Mesodermal cell (in vitro differentiated cells): ENCODE data around the gene CEP170. TPM values are rescaled to one million over a fixed set of nuclear protein-coding genes. Genes with fewer than 3 reads are reported as not detected.
A peak's percentile ranks its signal among the peaks of the same experiment; 100 is the strongest.

Source experiments
- H3K27ac ChIP-seq: 2 replicates; pipeline ENCODE4 v1.7.0; 2013; ENCODE audit warnings: mild to moderate bottlenecking, low read depth, low read length, moderate library complexity; ENCODE audit not compliant: severe bottlenecking
- H3K36me3 ChIP-seq: 2 replicates; pipeline ENCODE4 v1.7.1; 2013; ENCODE audit warnings: mild to moderate bottlenecking, low read length, moderate library complexity; ENCODE audit not compliant: control insufficient read depth, insufficient read depth
- H3K4me1 ChIP-seq: one replicate; pipeline ENCODE4 v1.7.1; 2013; ENCODE audit warnings: mild to moderate bottlenecking, low read length; ENCODE audit not compliant: insufficient read depth, control insufficient read depth, poor library complexity, severe bottlenecking
- H3K4me3 ChIP-seq: 2 replicates; pipeline ENCODE4 v1.7.0; 2013; ENCODE audit warnings: low read length, control low read depth, mild to moderate bottlenecking; ENCODE audit not compliant: insufficient read depth, poor library complexity, severe bottlenecking; ENCODE audit errors: extremely low read depth
- H3K9me3 ChIP-seq: 2 replicates; pipeline ENCODE4 v1.7.1; 2013; ENCODE audit warnings: mild to moderate bottlenecking, low read length, moderate library complexity; ENCODE audit not compliant: control insufficient read depth
- WGBS, 2 experiments: methylation state at CpG; one replicate each; pipeline ENCODE4 v1.1.5; 2013; ENCODE audit warnings: missing lambda C conversion rate in 2 of 2; ENCODE audit not compliant: insufficient coverage in 2 of 2; 5-methylcytosine and 5-hydroxymethylcytosine counted together
- polyA plus RNA-seq, 2 experiments: library from polyadenylated mRNA; stranded (reverse); fragments of 50-300 nt; gene quantifications; one replicate each; pipeline ENCODE4 v1.2.3, GENCODE V29; 2013

CEP170 gene
- 131 TPM for polyA plus RNA-seq (2013, experiment 1 of 2)
- polyA plus RNA-seq (2013, experiment 2 of 2), result 126 TPM

DNA sequence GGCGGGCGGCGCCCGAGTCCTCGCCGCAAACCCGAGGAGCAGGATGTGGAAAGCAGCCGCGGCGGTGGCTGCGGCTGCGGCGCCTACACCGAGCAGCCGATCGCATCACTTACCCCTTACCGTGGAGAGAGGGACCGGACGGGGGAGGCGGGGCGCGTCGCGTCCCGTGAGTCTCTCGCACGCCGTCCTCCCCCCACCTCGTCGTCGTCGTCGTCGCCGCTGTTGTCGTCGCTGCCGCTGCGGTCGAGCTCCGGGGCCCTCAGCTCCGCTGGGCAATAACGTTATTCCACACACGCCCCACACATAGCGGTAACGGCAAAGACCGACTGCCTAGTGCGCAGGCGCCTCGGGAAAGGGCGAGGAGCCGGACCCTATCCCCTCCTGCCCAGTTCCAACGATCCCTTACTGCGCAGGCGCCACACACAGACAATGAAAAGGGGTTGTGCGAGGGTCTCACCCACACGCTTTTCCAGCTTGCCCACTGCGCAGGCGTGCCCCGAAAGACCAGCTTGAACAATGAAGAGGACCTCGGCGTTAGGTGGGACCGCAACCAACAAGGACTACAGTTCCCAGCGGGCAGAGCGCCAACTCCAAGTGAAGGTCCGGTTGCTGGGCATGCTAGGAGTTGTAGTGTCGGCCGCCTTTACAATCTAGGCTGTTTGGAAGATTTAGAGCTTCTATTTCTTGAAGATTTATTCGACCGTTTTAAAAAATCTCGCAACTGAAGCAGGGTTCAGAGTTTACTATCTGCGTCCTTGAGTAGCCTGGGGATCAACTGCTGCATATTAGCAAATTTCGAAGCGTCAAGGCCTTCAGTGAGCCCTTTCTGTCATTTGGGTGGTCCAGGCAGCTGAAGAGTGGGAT is at the start of gene CEP170:
CEP170 (minus strand) TSS at position 355 of the 864 bp plus-strand sequence. CDS start 30,001 bp downstream, outside the sequence.
- WGBS, 2 experiments, result 0 to 1% methylated on average over 30 to 48 of the region's 74 CpGs
- H3K4me1 ChIP-seq, result peaks cover 4% of the 10 kb centered on the region

GRCh38 chr1:243301059-243301458 is 46.0 kb upstream of the CEP170 start:
- 100% methylated on average over 1 of the region's 2 CpGs for WGBS, 2 experiments
- H3K4me3 ChIP-seq, result no peak overlapping the region
- no peaks in the 10 kb centered on the region for H3K4me1 ChIP-seq
- H3K27ac ChIP-seq, result no peak overlapping the region
- peaks cover 58% of the 10 kb centered on the region for H3K36me3 ChIP-seq
- peaks cover 5% of the 10 kb centered on the region for H3K9me3 ChIP-seq

More for the DNA sequence above, at the start of gene CEP170:
- H3K36me3 ChIP-seq, result peaks cover 7% of the 10 kb centered on the region
- H3K27ac ChIP-seq, result peak within 1 kb of the TSS; percentile 95
- no peaks in the 10 kb centered on the region for H3K9me3 ChIP-seq
- H3K4me3 ChIP-seq, result peak within 1 kb of the TSS; percentile 89

DNA sequence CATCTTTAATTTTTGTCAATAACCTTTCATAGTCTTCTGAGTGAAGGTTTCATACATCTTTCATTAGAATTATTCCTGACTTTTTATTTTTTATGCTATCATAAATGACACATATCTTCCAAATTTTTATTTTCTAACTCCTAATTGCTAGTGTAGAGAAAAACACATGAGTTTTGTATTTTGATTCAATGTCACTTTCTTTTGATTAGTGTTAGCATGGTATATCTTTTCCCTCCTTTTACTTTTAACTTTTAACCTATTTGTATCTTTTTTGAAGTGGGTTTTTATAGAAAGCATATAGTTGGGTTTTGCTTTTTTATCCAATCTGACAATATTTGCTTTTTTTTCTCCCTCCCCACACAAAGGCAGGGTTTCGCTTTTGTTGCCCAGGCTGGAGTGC is 44.0 kb upstream of the CEP170 start:
- Histone ChIP-seq H3K4me1 (peaks cover 8% of the 10 kb centered on the region), H3K27ac (no peak overlapping the region), H3K36me3 (peaks cover 54% of the 10 kb centered on the region), H3K9me3 (peaks cover 5% of the 10 kb centered on the region), H3K4me3 (no peak overlapping the region)
- WGBS, 2 experiments, result 100% methylated on average over 1 of the region's 1 CpG

DNA sequence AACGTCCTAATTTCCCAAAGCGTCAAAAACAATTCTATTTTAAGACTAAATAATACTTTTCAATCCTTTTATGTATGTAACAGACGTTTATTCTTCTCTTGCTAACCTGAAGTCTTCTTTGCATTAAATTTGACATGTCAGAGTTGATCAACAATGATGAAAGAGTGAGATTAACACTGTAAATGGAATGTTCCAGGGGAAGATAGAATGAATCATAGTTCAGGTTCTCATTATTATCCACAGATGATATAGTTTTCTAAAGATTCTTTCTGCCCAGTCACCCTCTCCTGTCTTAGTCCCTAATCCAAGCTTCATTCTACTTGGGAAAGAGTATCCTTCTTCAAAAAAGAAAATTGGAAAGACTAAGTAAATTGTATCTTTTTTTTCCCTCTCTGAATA is 39.6 kb upstream of the CEP170 start:
- Histone ChIP-seq H3K9me3 (no peaks in the 10 kb centered on the region), H3K27ac (peak overlapping the region; percentile 57), H3K36me3 (peaks cover 56% of the 10 kb centered on the region), H3K4me3 (no peak overlapping the region), H3K4me1 (peaks cover 33% of the 10 kb centered on the region)
- WGBS, 2 experiments, result 100% methylated on average over 1 of the region's 3 CpGs; no CpG with 5 or more reads in 1 of the 2 experiments

DNA sequence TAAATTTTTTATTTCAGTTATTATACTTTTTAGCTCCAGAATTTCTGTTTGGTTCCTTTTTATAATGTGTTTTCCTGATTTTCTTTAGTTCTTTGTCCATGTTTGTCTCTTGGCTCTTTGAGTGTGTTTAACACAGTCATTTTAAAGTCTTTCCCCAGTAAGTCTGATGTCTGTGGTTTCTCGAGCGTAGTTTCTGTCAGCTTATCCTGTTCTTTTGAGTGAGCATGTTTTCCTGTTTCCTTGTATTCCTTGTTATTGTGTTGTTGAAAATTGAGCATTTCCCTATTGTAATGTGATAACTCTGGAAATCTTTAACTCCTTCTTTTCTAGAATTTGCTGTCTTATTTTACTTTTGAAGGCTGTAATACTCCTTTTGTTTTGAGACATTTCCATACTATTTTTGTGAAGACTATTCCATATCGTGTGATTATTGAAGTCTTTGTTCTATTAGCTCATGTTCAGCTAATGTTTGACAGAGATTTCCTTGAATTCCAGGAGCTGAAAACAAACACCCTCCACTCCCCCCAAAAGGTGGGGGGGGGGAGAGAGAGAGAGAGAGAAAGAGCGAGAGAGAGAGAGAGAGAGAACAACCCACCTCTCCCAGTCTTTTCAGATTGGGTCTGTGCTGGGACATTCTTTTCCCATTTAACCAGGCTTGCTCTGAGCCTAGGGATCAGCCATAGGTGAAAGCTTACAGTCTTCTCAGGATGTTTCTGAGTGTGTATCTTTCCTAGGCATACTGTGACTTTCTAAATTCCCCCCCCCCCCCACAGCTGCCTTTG is 39.1 kb upstream of the CEP170 start:
- WGBS, 2 experiments, result no CpG with 5 or more reads among the region's 4 CpGs
- Histone ChIP-seq H3K4me1 (peaks cover 33% of the 10 kb centered on the region), H3K9me3 (no peaks in the 10 kb centered on the region), H3K4me3 (no peak overlapping the region), H3K36me3 (peaks cover 54% of the 10 kb centered on the region), H3K27ac (peak overlapping the region; percentile 57)

DNA sequence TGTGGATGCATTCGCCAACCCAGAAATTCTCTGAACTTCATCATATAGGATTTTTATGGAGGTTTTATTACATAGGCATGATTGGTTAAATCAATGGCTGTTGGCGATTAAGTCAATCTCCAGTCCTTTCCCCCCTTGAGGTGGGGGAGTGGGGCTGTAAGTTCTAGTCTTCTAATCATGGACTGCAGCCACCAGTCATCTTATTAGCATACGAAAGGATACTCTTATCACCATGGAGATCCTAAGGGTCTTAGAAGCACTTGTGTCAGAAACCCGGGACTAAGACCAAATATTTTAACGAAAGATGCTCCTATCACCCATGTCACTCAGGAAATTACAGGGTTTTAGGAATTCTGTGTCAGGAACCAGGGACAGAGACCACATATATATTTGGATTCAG is 37.0 kb upstream of the CEP170 start:
- peaks cover 53% of the 10 kb centered on the region for H3K36me3 ChIP-seq
- no peaks in the 10 kb centered on the region for H3K9me3 ChIP-seq
- no peak overlapping the region for H3K27ac ChIP-seq
- H3K4me1 ChIP-seq, result peaks cover 43% of the 10 kb centered on the region
- 74 to 80% methylated on average over 2 to 4 of the region's 5 CpGs for WGBS, 2 experiments
- no peak overlapping the region for H3K4me3 ChIP-seq

DNA sequence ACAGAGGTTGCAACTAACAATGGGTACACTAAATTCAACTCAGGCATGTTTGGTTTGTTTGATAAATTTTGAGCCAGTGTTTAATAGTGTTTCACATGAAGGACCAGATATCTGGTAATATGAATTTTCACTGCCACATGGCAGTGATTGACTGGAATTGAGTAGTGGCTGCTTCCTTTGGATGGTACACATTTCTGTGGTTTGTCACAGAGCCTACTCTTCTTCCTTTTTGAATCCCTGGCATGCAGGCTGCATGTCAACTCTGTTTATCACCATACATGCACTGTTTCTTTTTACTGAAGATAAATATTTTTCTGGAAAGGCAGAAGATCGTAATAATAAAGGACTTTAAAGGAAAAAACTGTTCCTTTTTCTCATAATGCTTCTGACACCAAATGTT is 36.2 kb upstream of the CEP170 start:
- Histone ChIP-seq H3K4me3 (no peak overlapping the region), H3K36me3 (peaks cover 48% of the 10 kb centered on the region), H3K4me1 (peaks cover 52% of the 10 kb centered on the region), H3K27ac (no peak overlapping the region), H3K9me3 (no peaks in the 10 kb centered on the region)
- WGBS, 2 experiments, result 80 to 100% methylated on average over 1 of the region's 1 CpG

- H3K4me3 ChIP-seq, result no peak overlapping the region
- H3K36me3 ChIP-seq, result peaks cover 46% of the 10 kb centered on the region
- 85 to 91% methylated on average over 4 to 5 of the region's 6 CpGs for WGBS, 2 experiments
- peak overlapping the region; percentile 63 for H3K27ac ChIP-seq
- H3K4me1 ChIP-seq, result peaks cover 57% of the 10 kb centered on the region
- no peaks in the 10 kb centered on the region for H3K9me3 ChIP-seq
Observed at GRCh38 chr1:243288062-243288461, 33.0 kb upstream of the CEP170 start.

DNA sequence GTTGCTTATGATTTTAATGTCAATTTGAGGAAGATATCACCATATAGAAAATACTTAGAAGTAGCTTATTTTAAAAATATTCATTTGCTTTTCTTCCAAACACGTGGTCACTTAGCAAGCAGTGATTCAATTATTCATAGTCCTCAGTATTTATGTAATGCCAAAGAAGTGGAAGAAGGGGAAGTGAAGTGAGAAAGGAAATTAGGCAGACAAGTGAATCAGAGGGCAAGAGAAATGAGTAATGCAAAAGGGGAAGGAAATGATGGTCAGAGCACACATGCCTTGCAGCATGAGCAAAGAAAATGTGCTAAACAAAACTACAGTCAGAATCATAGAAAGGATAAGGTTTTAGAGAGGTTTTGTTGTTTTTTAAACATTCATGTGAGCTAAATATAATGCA is 32.6 kb upstream of the CEP170 start:
- H3K27ac ChIP-seq, result peak overlapping the region; percentile 63
- peaks cover 57% of the 10 kb centered on the region for H3K4me1 ChIP-seq
- WGBS, 2 experiments, result no CpG with 5 or more reads among the region's 1 CpG
- H3K9me3 ChIP-seq, result no peaks in the 10 kb centered on the region
- H3K4me3 ChIP-seq, result no peak overlapping the region
- peaks cover 43% of the 10 kb centered on the region for H3K36me3 ChIP-seq

DNA sequence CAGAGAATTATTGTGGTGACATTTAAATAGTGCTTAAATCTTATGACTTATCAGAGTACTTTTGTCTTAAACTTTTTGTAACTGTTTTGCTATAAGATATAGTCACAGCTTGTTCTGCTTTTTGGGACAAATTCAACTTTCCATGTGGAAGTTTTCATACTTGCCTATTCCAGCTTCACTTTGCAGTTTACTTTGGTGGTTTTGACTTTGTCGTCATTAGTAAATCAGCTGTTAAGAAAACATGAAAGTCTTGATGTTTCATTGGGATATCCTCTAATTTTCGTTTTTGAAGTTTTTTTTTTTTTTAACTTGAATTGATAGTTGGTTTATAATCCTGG is 32.0 kb upstream of the CEP170 start:
- Histone ChIP-seq H3K27ac (peak overlapping the region; percentile 63), H3K4me1 (peaks cover 54% of the 10 kb centered on the region), H3K36me3 (peaks cover 37% of the 10 kb centered on the region), H3K9me3 (no peaks in the 10 kb centered on the region), H3K4me3 (no peak overlapping the region)
- WGBS, 2 experiments, result 72 to 90% methylated on average over 2 of the region's 2 CpGs
